HG02981 (cell line): Measurements from ENCODE around the gene AP3D1.

Source experiments
- ATAC-seq: cut with Tn5 transposase; IDR thresholded peaks from one replicate; pipeline ENCODE4 v1.9.1; 2021; ENCODE audit warnings: mild to moderate bottlenecking, moderate library complexity; ENCODE audit not compliant: unreplicated experiment

AP3D1 gene

GRCh38 chr19:2113439-2114211, 37.7 kb downstream of the AP3D1 start:
- no peak for ATAC-seq

- no peak for ATAC-seq
These were observed 38.6 kb downstream of the AP3D1 start for GRCh38 chr19:2112516-2113320.

- ATAC-seq = no peak
These were observed 39.5 kb downstream of the AP3D1 start for GRCh38 chr19:2111886-2112285.

GRCh38 chr19:2111425-2111824, 39.9 kb downstream of the AP3D1 start:
- ATAC-seq = no peak

GRCh38 chr19:2110822-2111221, 40.5 kb downstream of the AP3D1 start:
- no peak for ATAC-seq

GRCh38 chr19:2109046-2109864, 42.1 kb downstream of the AP3D1 start:
- ATAC-seq = no peak

- no peak for ATAC-seq
These were observed 42.9 kb downstream of the AP3D1 start for GRCh38 chr19:2108251-2109016.

GRCh38 chr19:2103045-2103707, 48.2 kb downstream of the AP3D1 start:
- no peak for ATAC-seq

GRCh38 chr19:2101417-2102335, 49.7 kb downstream of the AP3D1 start:
- no peak for ATAC-seq

- no peak for ATAC-seq
These were observed 50.7 kb downstream of the AP3D1 start for GRCh38 chr19:2100719-2101061.

GRCh38 chr19:2099937-2100718, 51.2 kb downstream of the AP3D1 start:
- no peak for ATAC-seq

GRCh38 chr19:2099054-2099501, 52.3 kb downstream of the AP3D1 start:
- no peak for ATAC-seq

- ATAC-seq = no peak
These were observed 53.5 kb downstream of the AP3D1 start for GRCh38 chr19:2097886-2098327.

GRCh38 chr19:2097203-2097885, 54.0 kb downstream of the AP3D1 start:
- no peak for ATAC-seq

GRCh38 chr19:2096480-2097202, 54.7 kb downstream of the AP3D1 start, which contains the start of gene IZUMO4:
TSS of gene IZUMO4 (plus strand) at chr19:2096915. CDS start at chr19:2096946, 31 bp downstream.
- ATAC-seq = peak; percentile 57

- peak; percentile 25 for ATAC-seq
These were observed 55.3 kb downstream of the AP3D1 start, which contains the start of gene MOB3A for GRCh38 chr19:2096034-2096479. TSS of gene MOB3A (minus strand) at chr19:2096326. CDS start at chr19:2078560, 17,766 bp downstream.
